Measurements from ENCODE around the gene TEDC2.

GRCh38 chr16:2432286-2432685 lies 27.6 kb upstream of the TEDC2 start:
- TF ChIP-seq CTCF (conservative IDR thresholded peaks at IDR 0.05; ENCODE audit: low read depth, low read length) (no peak; the same call in 1 of the 2 replicates), EZH2 (IDR thresholded peaks at IDR 0.05; ENCODE audit: low read length, unreplicated experiment) (no peak)

Measured in PC-3 (cell line).